NCI-H510A (cell line): ENCODE measurements around the gene SLC11A1.
A peak's percentile ranks its signal among the peaks of the same experiment; 100 is the strongest.

Source experiments
- DNase-seq: peaks from one replicate; lab custom pipeline; 2025; lab: John Stamatoyannopoulos, UW

The SLC11A1 gene

GRCh38 chr2:218405746-218406208, 23.7 kb downstream of the SLC11A1 start:
- DNase-seq: no peak

GRCh38 chr2:218406209-218406948, 24.3 kb downstream of the SLC11A1 start:
- DNase-seq: peak; percentile 93

DNA sequence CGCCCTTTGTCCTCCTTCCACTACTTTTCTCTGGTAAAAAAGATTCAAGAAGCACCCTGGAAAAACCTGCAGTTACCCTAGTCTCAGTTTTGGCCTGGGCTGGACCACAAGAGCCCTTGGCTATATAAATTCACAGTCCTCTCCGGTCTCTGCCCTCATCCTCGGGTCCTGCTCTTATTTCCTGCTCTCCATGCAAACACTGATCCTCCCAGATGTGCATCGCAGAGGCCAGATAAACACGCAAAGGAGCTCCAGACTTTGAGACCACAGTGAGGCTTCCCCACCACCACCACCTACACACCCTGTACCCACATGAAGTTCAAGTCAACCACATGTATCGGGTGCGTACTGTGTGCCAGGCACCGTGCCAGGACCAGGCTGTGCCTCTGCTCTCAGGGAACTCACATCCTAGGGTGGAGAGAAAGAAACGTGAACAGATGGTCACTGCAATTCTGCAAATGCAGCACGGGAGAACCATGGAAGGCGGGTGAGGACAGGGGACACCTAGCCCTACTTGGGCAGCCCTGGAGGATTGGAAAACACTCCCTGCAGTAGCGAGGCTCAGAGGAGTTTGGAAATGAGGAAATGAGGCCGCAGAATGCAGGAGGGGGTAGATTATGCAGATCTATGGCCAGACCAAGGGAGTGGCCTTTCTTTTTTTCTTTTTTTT, 25.0 kb downstream of the SLC11A1 start:
- no peak for DNase-seq

GRCh38 chr2:218407717-218408116, 25.6 kb downstream of the SLC11A1 start:
- no peak for DNase-seq

GRCh38 chr2:218418321-218418716, 36.2 kb downstream of the SLC11A1 start:
- DNase-seq: no peak

GRCh38 chr2:218418717-218419458, 36.8 kb downstream of the SLC11A1 start, which contains the start of gene VIL1:
Gene VIL1, plus strand, starts transcription at chr2:218419123. Its CDS starts 4,656 bp downstream, at chr2:218423779.
- peak; percentile 83 for DNase-seq

GRCh38 chr2:218419630-218420216, 37.6 kb downstream of the SLC11A1 start:
- no peak for DNase-seq

DNA sequence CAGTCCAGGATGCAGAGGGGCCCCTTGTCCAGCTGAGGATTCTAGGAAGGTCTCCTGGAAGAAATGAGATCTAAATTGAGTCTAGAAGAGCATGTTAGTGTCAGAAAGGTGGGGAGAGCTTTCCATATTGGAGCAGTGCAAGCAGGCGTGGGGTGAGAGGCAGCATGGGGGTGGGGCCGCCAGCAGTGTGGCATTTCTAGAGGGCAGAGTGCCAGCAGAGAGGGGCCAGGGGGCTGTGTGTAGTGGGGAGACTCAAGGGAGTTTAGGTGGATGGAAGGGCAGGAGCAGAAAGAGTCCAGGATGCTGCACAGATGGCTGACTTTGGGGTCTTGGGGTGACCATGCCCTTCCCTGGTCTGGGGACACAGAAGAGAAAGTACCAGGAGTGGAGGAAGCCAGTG, 39.0 kb downstream of the SLC11A1 start:
- DNase-seq: no peak

DNA sequence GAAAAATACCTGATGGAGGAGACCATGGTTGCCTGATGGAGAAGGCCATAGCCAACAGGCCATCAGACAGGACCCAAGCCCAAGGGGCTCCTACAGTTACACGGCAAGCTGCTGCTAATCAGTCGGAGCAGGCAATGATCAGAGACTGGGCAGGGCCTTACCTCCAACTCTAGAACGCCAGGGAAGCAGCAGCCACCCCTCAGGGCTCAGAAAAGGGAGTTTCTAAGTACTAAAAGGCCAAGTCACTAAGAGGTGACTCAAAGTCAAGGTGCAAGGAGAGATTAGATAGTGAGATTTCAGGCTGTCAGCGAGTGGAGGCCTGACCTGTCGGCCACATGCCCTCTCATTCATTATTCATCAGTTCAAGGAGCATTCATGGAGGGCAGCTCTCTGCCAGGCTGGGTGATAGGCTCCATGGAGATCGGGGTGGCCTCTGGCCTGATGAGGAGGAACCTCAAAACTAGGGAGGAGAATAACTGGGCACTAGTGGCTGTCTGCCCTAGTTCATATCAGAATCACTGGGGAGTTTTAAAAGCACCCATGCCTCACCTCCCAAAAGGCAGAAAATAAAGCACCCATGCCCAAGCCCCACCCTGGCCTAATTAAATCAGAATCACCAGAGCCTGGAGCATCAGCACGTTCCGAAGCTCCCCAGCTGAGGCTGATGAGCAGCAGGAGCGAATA, 40.5 kb downstream of the SLC11A1 start:
- no peak for DNase-seq

DNA sequence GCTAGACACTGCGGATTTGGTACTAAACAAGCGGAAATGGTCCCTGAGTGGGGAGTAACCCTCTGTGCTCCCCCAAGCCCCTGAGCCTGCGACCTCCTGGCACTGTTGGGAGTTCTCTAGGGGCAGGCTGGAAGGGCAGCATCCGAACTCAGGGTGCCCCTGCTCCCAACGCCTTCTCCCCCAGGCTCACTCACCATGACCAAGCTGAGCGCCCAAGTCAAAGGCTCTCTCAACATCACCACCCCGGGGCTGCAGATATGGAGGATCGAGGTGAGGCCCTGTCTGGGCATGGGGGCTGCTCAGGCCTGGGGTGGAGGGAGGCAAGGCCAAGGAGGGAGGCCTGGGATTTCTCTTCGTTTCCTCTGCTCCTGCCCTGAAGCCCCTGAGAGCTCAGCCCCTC, 41.5 kb downstream of the SLC11A1 start:
- DNase-seq: no peak

DNA sequence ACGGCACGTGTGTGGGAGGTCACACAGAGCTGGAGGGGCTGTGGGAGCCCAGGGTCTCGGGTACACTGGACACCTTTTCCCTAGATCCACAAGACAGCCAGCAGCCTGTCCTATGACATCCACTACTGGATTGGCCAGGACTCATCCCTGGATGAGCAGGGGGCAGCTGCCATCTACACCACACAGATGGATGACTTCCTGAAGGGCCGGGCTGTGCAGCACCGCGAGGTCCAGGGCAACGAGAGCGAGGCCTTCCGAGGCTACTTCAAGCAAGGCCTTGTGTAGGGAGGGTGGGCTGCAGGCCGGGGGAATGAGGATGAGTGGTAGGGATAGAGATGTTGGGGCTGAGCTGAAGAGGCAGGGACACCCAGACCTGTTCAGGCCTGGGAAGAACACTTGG, 43.5 kb downstream of the SLC11A1 start:
- no peak for DNase-seq

- no peak for DNase-seq
These were observed 45.7 kb downstream of the SLC11A1 start for GRCh38 chr2:218427741-218428140.

DNA sequence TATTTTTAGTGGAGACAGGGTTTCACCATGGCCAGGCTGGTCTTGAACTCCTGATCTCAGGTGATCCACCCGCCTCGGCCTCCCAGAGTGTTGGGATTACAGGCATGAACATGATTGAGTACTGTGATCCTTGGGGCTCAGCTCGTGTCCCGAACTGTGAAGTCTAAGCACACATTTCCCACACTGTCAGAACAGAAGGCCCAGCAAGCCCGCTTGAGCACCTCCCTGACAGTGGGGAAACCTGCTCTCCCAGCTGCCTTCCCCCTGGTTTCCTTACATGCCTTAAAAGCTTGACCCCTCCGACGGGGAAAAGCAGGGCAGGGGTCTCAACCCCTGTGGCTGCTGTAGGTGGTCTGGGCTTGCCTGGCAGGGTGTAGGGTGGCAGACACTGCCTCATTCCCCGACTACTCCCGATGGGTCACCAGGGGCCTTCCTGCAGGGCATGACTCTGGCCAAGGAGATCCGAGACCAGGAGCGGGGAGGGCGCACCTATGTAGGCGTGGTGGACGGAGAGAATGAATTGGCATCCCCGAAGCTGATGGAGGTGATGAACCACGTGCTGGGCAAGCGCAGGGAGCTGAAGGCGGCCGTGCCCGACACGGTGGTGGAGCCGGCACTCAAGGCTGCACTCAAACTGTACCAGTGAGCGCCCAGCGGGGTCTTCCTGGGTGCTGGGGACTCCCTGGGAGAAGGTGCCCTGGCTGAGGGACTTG, 46.9 kb downstream of the SLC11A1 start:
- DNase-seq: no peak

- DNase-seq: no peak
These were observed 48.0 kb downstream of the SLC11A1 start for GRCh38 chr2:218429911-218430692.

DNA sequence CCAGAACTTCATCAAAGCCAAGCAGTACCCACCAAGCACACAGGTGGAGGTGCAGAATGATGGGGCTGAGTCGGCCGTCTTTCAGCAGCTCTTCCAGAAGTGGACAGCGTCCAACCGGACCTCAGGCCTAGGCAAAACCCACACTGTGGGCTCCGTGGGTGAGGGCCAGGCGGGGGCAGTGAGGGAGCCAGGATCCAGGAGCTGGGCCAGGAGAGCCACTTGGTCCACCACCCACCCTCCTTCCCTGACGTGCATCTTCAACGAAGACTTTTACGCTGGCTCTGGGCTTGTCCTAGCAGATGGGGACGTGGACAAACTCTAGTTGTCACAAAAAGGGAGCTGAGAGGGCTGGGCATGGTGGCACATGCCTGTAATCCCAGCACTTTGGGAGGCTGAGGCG, 48.6 kb downstream of the SLC11A1 start:
- DNase-seq: no peak

- no peak for DNase-seq
These were observed 49.8 kb downstream of the SLC11A1 start for GRCh38 chr2:218431878-218432277.

DNA sequence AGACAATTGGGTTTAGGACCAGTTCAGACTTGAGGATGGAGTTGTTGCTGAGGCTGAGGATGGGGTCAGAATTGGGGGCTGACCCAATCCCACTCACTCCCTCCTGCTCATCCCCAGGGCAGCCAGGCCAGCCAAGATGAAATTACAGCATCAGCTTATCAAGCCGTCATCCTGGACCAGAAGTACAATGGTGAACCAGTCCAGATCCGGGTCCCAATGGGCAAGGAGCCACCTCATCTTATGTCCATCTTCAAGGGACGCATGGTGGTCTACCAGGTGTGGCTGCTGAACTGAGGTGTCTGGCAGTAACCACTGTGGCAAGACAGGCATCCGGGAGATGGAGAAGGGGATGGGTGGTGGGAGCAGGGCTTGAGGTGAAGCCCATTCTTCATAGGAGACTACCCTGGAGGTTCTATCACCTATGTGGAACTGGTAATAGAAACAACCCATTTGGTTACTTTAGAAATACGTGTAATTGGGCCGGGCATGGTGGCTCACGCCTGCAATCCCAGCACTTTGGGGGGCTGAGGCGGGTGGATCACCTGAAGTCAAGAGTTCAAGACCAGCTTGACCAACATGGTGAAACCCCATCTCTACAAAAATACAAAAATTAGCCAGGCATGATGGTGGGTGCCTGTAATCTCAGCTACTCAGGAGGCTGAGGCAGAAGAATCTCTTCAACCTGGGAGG, 50.7 kb downstream of the SLC11A1 start:
- DNase-seq: no peak

DNA sequence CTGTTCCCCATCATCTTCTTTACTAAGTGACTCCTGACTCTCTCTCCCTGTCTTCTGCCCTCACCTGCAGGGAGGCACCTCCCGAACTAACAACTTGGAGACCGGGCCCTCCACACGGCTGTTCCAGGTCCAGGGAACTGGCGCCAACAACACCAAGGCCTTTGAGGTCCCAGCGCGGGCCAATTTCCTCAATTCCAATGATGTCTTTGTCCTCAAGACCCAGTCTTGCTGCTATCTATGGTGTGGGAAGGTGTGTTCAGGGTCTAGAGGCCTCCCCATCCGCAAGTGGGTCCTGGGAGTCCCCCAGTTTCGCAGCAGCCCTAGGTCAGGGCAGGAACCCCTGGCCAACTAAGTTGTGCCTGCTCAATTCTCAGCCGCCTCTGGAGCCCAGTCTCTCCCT, 52.4 kb downstream of the SLC11A1 start:
- DNase-seq: no peak
